Upper lobe of left lung (tissue), 4 donors: ENCODE data around the gene LMO3.

ENCODE experiments used
- CTCF ChIP-seq, 6 experiments: fragments of 450-650 bp in 4 of 6; fragments of 200-600 bp in 2 of 6; sonication (generic) in 2 of 6; IDR thresholded peaks; one replicate each; pipeline ENCODE4 v1.5.1; 2016 to 2019; ENCODE audit warnings: antibody characterized with exemption in 6 of 6
- EP300 ChIP-seq, 4 donors: sonication (generic); formaldehyde crosslinking; IDR thresholded peaks; one replicate each; pipeline ENCODE4 v1.5.1; 2017; ENCODE audit warnings: antibody characterized with exemption in 4 of 4, control low read depth in 2 of 4
- POLR2A ChIP-seq, 4 donors: fragments of 450-650 bp; IDR thresholded peaks; one replicate each; pipeline ENCODE4 v1.5.1; 2016 to 2017; ENCODE audit warnings: antibody characterized with exemption in 4 of 4, mild to moderate bottlenecking in 2 of 4
- POLR2AphosphoS5 ChIP-seq, 2 donors: sonication (generic); formaldehyde crosslinking; IDR thresholded peaks; one replicate each; pipeline ENCODE4 v1.5.1; 2017; ENCODE audit warnings: antibody characterized with exemption in 2 of 2

- no peak for TF ChIP-seq POLR2A (IDR thresholded peaks at IDR 0.05)
- TF ChIP-seq CTCF (IDR thresholded peaks at IDR 0.05): no peak
- no peak for TF ChIP-seq POLR2AphosphoS5 (IDR thresholded peaks at IDR 0.05)
- TF ChIP-seq EP300 (IDR thresholded peaks at IDR 0.05): no peak
Observed at GRCh38 chr12:16603916-16604575, 1.9 kb downstream of the LMO3 start.
